Panc1 (cell line): Measurements from ENCODE around the gene CD151. TPM values are rescaled to one million over a fixed set of nuclear protein-coding genes. Genes with fewer than 3 reads are reported as not detected.

Source experiments
- ATAC-seq: fragments of 200-7000 bp; cut with Tn5 transposase; 2 replicates; pipeline ENCODE4 v1.9.1; 2020; ENCODE audit warnings: mild to moderate bottlenecking, moderate library complexity
- BruUV-seq: library from RNA; stranded (reverse); fragments of 400-500 nt; replicated peaks from 2 replicates; lab custom pipeline; 2021; lab: Mats Ljungman, UMichigan
- CTCF ChIA-PET: fragments of 300-600 bp; sonication (Branson Sonifier 250); formaldehyde crosslinking; loops from one replicate; lab custom pipeline; 2022; ENCODE audit warnings: antibody characterized with exemption; lab: Charles Lee
- POLR2A ChIA-PET: fragments of 300-600 bp; sonication (Branson Sonifier 250); formaldehyde crosslinking; loops from one replicate; lab custom pipeline; 2022; ENCODE audit warnings: antibody characterized with exemption; lab: Charles Lee
- DNase-seq: peaks from one replicate; pipeline ENCODE4 v3.0.0-alpha.2; 2010; ENCODE audit warnings: low read depth, low spot score
- H3K27ac ChIP-seq: 2 replicates; pipeline ENCODE4 v1.5.1; 2011; ENCODE audit warnings: mild to moderate bottlenecking, low read length, inconsistent platforms
- H3K27me3 ChIP-seq: fragments of 200-500 bp; sonication (Bioruptor generic); 2 replicates; pipeline ENCODE4 v1.6.0; 2014; ENCODE audit warnings: low read length, inconsistent platforms; ENCODE audit not compliant: control insufficient read depth, insufficient read depth
- H3K36me3 ChIP-seq: fragments of 200-500 bp; sonication (Bioruptor generic); 2 replicates; pipeline ENCODE4 v1.5.1; 2014; ENCODE audit warnings: inconsistent platforms, mild to moderate bottlenecking, low read length, moderate library complexity; ENCODE audit not compliant: control insufficient read depth, insufficient read depth
- H3K4me1 ChIP-seq: 2 replicates; pipeline ENCODE4 v1.5.1; 2011; ENCODE audit warnings: inconsistent platforms, mild to moderate bottlenecking, low read length, moderate library complexity; ENCODE audit not compliant: control insufficient read depth, insufficient read depth
- H3K4me3 ChIP-seq, 2 experiments: 2 replicates each; pipeline ENCODE4 v1.5.1; 2011 to 2012; ENCODE audit warnings: low read depth in 2 of 2, low read length in 2 of 2, mild to moderate bottlenecking in 2 of 2, inconsistent platforms in 1 of 2, moderate library complexity in 1 of 2
- H3K9me3 ChIP-seq: fragments of 200-500 bp; sonication (Bioruptor generic); 2 replicates; pipeline ENCODE4 v1.5.1; 2014; ENCODE audit warnings: low read depth, mild to moderate bottlenecking, inconsistent platforms, low read length, moderate library complexity; ENCODE audit not compliant: control insufficient read depth, insufficient read depth
- POLR2AphosphoS5 ChIP-seq: IDR thresholded peaks from 2 replicates; pipeline ENCODE4 v1.6.1; 2012; ENCODE audit warnings: mild to moderate bottlenecking, low read depth, low read length, moderate library complexity
- SIN3A ChIP-seq: IDR thresholded peaks from 2 replicates; pipeline ENCODE4 v1.6.1; 2012; ENCODE audit warnings: low read depth, mild to moderate bottlenecking, low read length, moderate library complexity, borderline replicate concordance; ENCODE audit not compliant: insufficient read depth
- TCF7L2 ChIP-seq: IDR thresholded peaks from 2 replicates; pipeline ENCODE4 v1.6.1; 2011; ENCODE audit warnings: mild to moderate bottlenecking, low read depth, low read length, inconsistent platforms
- in situ Hi-C: cut with HindIII; loops from 2 replicates; pipeline ENCODE4 v1.10.0; 2016; ENCODE audit warnings: low sequenced_read_pairs, low pct_unique_long_range_greater_than_20kb
- intact Hi-C: fragments of 100-400 bp; cut with micrococcal nuclease; formaldehyde crosslinking; loops from one replicate; pipeline ENCODE4 v1.10.0; 2022; ENCODE audit not compliant: unreplicated experiment
- total RNA-seq: library from RNA; stranded (reverse); gene quantifications from one replicate; pipeline ENCODE4 v1.2.1, GENCODE V29; 2021; ENCODE audit not compliant: unreplicated experiment
- TF ChIP-seq, protein P1 (sequence below): fragments of 450-650 bp; IDR thresholded peaks from 2 replicates; pipeline ENCODE4 v1.5.1; 2017; ENCODE audit warnings: mild to moderate bottlenecking
- TF ChIP-seq, protein P2 (sequence below), 2 experiments: IDR thresholded peaks; 2 replicates each; pipeline ENCODE4 v1.6.1; 2011 to 2012; ENCODE audit warnings: low read depth in 2 of 2, control low read depth in 1 of 2, low read length in 1 of 2, mild to moderate bottlenecking in 1 of 2, moderate library complexity in 1 of 2; ENCODE audit not compliant: insufficient read depth in 1 of 2

Gene CD151
- total RNA-seq, 1 experiment from 2014 or later, result 680 TPM

GRCh38 chr11:808427-809286 lies 24.1 kb upstream of the CD151 start:
- no peaks in the 10 kb centered on the region for H3K9me3 ChIP-seq
- peak; percentile 75 for ATAC-seq
- intact Hi-C loops, result no loop called here
- H3K27ac ChIP-seq, result peak overlapping the region; percentile 99
- peak overlapping the region; percentile 85 to 96 for H3K4me3 ChIP-seq
- no peaks in the 10 kb centered on the region for H3K27me3 ChIP-seq
- ChIA-PET CTCF (interaction anchor here (0.6 to 0.9 kb wide), 4 partner anchors 10 to 369 kb away, joined by 3 to 10 read pairs (median 6); partner anchors contain the start of gene PNPLA2), POLR2A (interaction anchor here (1.0 to 1.3 kb wide), 2 partner anchors 13 to 20 kb away, joined by 3 read pairs; no protein-coding TSS in a partner anchor)
- peaks cover 53% of the 10 kb centered on the region for H3K4me1 ChIP-seq
- DNase-seq, result no peak
- TF ChIP-seq TCF7L2 (no peak), POLR2AphosphoS5 (no peak; the same call in 1 of the 2 replicates), SIN3A (no peak; the same call in 1 of the 2 replicates)
- TF ChIP-seq, protein P1, sequence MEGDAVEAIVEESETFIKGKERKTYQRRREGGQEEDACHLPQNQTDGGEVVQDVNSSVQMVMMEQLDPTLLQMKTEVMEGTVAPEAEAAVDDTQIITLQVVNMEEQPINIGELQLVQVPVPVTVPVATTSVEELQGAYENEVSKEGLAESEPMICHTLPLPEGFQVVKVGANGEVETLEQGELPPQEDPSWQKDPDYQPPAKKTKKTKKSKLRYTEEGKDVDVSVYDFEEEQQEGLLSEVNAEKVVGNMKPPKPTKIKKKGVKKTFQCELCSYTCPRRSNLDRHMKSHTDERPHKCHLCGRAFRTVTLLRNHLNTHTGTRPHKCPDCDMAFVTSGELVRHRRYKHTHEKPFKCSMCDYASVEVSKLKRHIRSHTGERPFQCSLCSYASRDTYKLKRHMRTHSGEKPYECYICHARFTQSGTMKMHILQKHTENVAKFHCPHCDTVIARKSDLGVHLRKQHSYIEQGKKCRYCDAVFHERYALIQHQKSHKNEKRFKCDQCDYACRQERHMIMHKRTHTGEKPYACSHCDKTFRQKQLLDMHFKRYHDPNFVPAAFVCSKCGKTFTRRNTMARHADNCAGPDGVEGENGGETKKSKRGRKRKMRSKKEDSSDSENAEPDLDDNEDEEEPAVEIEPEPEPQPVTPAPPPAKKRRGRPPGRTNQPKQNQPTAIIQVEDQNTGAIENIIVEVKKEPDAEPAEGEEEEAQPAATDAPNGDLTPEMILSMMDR, result no peak; the same call in 1 of the 2 replicates
- TF ChIP-seq, protein P2, sequence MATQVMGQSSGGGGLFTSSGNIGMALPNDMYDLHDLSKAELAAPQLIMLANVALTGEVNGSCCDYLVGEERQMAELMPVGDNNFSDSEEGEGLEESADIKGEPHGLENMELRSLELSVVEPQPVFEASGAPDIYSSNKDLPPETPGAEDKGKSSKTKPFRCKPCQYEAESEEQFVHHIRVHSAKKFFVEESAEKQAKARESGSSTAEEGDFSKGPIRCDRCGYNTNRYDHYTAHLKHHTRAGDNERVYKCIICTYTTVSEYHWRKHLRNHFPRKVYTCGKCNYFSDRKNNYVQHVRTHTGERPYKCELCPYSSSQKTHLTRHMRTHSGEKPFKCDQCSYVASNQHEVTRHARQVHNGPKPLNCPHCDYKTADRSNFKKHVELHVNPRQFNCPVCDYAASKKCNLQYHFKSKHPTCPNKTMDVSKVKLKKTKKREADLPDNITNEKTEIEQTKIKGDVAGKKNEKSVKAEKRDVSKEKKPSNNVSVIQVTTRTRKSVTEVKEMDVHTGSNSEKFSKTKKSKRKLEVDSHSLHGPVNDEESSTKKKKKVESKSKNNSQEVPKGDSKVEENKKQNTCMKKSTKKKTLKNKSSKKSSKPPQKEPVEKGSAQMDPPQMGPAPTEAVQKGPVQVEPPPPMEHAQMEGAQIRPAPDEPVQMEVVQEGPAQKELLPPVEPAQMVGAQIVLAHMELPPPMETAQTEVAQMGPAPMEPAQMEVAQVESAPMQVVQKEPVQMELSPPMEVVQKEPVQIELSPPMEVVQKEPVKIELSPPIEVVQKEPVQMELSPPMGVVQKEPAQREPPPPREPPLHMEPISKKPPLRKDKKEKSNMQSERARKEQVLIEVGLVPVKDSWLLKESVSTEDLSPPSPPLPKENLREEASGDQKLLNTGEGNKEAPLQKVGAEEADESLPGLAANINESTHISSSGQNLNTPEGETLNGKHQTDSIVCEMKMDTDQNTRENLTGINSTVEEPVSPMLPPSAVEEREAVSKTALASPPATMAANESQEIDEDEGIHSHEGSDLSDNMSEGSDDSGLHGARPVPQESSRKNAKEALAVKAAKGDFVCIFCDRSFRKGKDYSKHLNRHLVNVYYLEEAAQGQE (IDR thresholded peaks at IDR 0.05; ENCODE audit: insufficient read depth in 1 of 2, low read depth in 2 of 2, low read length in 1 of 2), result no peak
- peaks cover 24% of the 10 kb centered on the region for H3K36me3 ChIP-seq
- BruUV-seq, result TSS peak; percentile 88
- in situ Hi-C loops, result no loop called here

DNA sequence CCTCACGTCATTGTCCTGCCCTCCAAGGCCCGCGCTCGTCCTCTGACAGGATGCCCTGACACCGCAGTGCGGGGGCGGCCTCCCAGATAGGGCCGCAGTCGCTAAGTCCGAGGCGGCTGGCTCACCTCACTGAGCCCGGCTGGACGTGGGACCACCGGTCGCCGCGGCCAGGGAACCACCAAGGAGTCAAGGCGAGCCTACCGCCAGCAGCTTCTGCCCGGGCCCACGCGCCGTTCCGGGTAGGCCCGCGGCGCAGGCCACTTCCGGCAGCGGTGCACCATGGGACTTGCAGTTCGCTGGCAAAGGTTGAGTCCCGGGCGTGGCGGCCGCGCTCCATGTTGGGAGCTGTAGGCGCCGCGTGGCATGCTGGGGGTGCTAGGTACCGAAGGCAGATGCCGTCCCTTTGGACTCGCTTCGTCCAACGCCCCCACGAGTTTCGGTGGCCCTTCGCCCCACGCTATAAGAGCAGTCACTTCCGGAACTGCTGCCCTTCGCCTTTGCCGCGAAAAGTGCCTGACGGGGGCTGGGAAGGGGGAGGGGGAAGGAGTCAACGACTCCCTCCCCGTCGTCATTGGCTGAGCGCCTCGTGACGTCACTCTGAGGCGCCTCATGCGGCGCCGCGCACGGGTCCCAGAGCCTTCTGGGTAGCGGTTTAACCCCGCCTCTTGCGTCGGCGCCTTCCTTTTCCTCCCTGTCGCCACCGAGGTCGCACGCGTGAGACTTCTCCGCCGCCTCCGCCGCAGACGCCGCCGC lies 23.3 kb upstream of the CD151 start, which contains the start of gene RPLP2:
Gene RPLP2, plus strand, starts transcription at position 681 of the 753 bp plus-strand sequence. CDS start 268 bp downstream, outside the sequence.
- peak; percentile 97 for DNase-seq
- peak; percentile 90 for ATAC-seq
- in situ Hi-C loops, result no loop called here
- Histone ChIP-seq H3K9me3 (no peaks in the 10 kb centered on the region), H3K4me3 (peak within 1 kb of the TSS; percentile 85 to 96), H3K27me3 (no peaks in the 10 kb centered on the region), H3K4me1 (peaks cover 45% of the 10 kb centered on the region), H3K27ac (peak within 1 kb of the TSS; percentile 99), H3K36me3 (peaks cover 24% of the 10 kb centered on the region)
- intact Hi-C loops, result no loop called here
- no TSS peak for BruUV-seq
- POLR2A ChIA-PET, result interaction anchor here (0.8 to 1.3 kb wide), 3 partner anchors 12 to 32 kb away, joined by 3 to 6 read pairs (median 3); no protein-coding TSS in a partner anchor
- TF ChIP-seq POLR2AphosphoS5 (peak; percentile 95), SIN3A (peak; percentile 93; the same call in 1 of the 2 replicates), TCF7L2 (peak; percentile 20; the same call in 1 of the 2 replicates)
- TF ChIP-seq, protein P2 (IDR thresholded peaks at IDR 0.05; ENCODE audit: insufficient read depth in 1 of 2, low read depth in 2 of 2, low read length in 1 of 2), result no peak
- TF ChIP-seq, protein P1, result no peak
- CTCF ChIA-PET, result interaction anchor here (0.7 to 0.9 kb wide), 3 partner anchors 10 to 370 kb away, joined by 3 to 10 read pairs (median 8); partner anchors contain the start of gene PNPLA2
